DMS79 treated with DMSO at 0.1 percent for 48 hours (cell line): ENCODE data around the gene PCDH12.

ENCODE experiments used
- DNase-seq: peaks from one replicate; lab custom pipeline; 2025; lab: John Stamatoyannopoulos, UW

The PCDH12 gene

DNA sequence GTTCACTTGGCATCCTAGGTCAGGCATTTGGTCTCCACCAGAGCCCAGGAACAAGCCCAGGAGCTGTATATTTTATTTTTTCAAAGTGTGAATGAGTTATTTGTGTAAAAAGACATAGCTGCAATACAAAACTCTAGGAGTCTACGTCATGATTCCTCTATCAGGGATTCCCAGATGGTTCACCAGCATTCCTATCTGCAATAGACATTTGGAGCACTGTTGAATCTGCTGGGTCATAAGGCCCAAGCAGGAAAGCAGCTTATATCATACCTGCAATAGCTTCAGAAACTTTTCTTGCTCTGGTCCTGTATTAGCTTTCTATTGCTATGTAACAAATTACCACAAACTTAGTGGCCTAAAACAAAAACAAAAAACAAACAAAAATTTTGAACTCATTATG, 51.0 kb downstream of the PCDH12 start:
- DNase-seq, result no peak

DNA sequence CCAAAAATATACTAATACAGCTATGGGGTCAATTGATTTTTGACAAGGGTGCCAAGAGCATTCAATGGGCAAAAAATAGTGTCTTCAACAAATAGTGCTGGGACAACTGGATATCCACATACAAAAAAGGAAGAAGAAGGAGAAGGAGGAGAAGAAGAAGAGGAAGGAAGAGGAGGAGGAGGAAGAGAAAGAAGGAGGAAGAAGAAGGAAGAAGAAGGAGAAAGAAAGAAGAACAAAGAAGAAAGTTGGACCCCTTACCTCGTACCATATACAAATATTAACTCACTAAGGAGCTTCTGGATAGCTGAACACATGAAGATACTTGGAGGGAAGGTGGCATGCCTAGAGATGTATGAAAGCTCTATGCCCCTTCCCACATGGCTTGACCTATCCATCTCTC, 51.5 kb downstream of the PCDH12 start:
- no peak for DNase-seq

DNA sequence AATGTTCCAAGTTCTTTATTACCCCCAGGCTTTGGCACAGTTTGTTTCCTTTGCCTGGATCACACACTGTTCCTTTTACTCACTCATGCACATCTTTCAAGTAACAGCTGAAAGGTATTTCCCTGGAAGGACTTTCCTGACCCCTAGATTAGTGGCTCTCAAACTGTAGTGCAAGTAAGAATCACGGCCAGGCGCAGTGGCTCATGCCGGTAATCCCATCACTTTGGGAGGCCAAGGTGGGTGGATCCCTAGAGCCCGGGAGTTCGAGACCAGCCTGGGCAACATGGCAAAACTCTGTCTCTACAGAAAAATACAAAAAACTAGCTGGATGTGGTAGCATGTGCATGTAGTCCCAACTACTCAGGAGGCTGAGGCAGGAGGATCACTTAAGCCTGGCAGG, 53.5 kb downstream of the PCDH12 start:
- no peak for DNase-seq

DNA sequence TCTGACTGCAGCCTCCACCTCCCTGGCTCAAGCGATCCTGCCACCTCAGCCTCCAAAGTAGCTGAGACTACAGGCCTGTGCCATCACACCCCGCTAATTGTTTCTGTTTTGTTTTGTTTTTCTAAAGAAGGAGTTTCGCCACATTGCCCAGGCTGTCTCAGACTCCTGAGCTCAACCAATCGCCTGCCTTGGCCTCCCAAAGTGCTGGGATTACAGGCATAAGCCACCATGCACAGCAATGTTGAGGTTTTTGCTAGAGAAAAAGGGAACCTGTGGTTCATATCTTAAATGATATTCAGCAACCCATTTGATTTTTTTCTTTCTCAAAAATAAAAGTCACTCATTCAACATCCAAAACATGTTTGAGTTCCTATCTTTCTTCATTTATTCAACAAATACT, 54.7 kb downstream of the PCDH12 start:
- DNase-seq, result no peak

DNA sequence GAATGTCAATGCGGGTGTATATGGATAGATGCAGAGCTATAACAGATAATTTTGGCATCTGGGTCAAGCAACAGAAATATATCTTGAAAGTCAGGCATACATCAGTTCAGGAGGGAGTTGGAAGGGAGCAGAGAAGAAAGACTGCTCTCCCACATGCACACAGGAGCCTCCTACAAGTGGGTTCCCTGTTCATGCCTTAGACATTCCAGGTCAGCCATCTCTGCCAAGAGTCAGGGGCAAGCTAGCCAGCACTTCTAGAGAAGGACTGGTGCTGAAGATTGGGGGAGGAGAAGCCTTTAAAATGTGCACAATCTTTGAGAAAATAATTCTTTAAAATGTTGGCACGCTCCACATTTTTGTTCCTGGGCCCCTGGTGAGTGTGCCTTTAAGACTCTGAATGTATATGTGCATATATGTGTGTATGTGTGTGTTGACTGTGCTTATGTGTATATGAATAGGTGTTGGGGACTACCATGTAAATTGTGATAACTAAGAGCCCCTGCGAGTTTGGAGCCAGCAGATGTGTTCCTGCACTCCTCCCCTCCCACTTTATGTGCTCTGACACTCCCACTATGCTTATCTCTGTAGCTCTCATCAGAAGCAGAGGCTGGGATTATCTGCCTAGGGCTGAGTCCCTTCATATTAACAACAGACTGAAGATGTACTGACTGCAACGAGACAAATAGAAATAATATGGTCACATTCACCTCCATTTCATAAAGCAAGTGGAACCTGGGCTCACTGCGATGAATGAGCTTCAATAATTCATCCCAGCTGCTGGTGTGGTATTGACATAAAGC, 55.8 kb downstream of the PCDH12 start:
- DNase-seq, result no peak

DNA sequence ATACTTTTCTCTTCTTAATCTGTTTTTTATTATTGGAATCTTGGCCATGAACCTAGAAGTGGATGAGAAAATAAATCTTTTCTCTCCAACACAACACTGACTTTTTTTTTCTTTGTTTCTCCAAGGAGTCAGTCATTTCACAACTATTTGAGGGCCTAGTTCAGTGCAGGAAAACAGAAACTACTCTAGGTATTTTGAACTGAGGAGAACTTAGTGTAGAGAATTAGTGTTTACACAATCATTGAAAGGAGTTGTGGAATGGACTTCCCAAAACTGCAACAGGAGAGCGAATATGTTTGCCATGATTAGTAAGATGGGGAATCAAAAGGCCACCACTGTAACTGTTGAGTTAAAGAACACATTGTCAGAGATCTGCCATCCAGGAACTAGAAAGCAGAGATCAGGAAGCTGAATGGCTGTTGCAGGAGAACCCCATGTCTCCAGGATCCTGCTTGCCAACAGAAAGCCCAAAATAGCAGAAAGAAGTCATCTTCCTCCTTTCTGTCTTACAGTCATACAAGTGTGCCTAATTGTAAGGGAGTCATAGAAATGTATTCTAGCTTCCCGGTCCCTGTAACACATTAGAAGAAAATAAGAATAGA, 59.5 kb downstream of the PCDH12 start:
- no peak for DNase-seq

DNA sequence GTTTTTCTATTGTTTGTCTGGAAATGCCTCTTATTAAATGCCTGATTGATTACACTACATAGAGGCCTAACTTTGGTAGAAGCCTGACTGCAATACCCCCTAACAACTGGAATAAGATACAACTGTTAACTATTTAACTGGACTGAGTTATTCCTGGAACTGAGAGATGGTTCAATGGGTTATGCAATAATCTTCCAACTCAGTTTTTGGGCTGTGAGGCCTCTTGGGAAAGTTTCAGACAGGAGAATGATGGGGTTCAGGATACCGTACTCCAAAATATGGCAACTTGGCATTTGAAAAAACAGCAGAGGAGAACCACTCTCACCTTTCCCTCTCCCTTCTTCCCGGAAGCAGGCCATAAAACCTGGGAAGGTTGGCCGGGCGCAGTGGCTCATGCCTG, 60.6 kb downstream of the PCDH12 start:
- DNase-seq, result no peak
